Measurements from ENCODE around the gene SIPA1L3.

SIPA1L3 gene

DNA sequence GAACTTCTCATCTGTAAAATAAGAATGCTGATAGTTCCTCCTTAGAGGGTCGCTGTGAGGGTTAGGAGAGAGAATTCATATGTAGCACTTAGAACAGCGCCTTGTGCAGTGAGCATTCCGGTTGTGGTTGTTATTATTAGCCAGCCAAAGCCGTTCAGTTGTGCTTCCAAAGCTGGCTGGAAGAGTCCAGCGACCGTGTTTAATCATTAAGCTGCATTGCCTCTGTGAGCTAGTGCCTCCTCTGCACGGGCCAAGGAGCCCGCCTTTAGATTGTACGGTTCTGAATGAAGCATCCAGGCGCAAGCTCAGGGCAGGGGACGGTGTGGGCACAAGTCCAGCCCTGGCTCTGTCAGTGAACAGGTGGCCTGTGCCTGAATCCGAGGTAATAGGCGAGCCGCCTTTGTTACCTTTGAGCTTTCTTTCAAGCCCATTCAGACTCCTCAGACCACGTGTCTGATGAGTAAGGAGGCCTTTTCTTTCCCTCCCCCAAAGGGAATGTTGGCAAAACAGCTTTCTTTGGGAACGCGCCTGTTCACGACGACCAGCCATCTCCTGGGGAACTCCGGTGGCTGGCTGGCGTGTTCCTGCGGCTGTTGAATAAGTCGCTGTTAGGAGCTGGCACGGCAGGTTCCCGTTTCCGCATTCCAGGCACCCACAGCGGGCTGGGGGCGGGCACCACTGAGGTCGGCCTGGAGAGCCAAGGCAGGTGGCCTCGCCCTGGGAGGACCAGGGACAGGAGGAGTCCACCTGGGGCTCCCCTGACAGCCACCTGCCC lies 25.1 kb downstream of the SIPA1L3 start:
- TF ChIP-seq ZFP30 (CRISPR knock-in tag; IDR thresholded peaks at IDR 0.05): no peak
- TF ChIP-seq TCF4 (CRISPR knock-in tag; IDR thresholded peaks at IDR 0.05; ENCODE audit: borderline replicate concordance): no peak
- TF ChIP-seq ZNF70 (CRISPR knock-in tag; IDR thresholded peaks at IDR 0.05): no peak
- no peak for TF ChIP-seq SNAI2 (CRISPR knock-in tag; IDR thresholded peaks at IDR 0.05)
- TF ChIP-seq ISL1 (CRISPR knock-in tag; IDR thresholded peaks at IDR 0.05): no peak
- no peak for TF ChIP-seq PATZ1 (CRISPR knock-in tag; IDR thresholded peaks at IDR 0.05; ENCODE audit: borderline replicate concordance)
- TF ChIP-seq OSR1 (CRISPR knock-in tag; IDR thresholded peaks at IDR 0.05): no peak
- TF ChIP-seq POU6F1 (CRISPR knock-in tag; IDR thresholded peaks at IDR 0.05; ENCODE audit: borderline replicate concordance, low read depth): no peak
- TF ChIP-seq, protein P1, sequence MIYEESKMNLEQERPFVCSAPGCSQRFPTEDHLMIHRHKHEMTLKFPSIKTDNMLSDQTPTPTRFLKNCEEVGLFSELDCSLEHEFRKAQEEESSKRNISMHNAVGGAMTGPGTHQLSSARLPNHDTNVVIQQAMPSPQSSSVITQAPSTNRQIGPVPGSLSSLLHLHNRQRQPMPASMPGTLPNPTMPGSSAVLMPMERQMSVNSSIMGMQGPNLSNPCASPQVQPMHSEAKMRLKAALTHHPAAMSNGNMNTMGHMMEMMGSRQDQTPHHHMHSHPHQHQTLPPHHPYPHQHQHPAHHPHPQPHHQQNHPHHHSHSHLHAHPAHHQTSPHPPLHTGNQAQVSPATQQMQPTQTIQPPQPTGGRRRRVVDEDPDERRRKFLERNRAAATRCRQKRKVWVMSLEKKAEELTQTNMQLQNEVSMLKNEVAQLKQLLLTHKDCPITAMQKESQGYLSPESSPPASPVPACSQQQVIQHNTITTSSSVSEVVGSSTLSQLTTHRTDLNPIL (CRISPR knock-in tag; IDR thresholded peaks at IDR 0.05; ENCODE audit: low read depth): no peak
- no peak for TF ChIP-seq ZNF565 (CRISPR knock-in tag; conservative IDR thresholded peaks at IDR 0.05; ENCODE audit: low read depth)
- no peak for TF ChIP-seq ZNF8 (CRISPR knock-in tag; IDR thresholded peaks at IDR 0.05)
- TF ChIP-seq ESRRG (CRISPR knock-in tag; IDR thresholded peaks at IDR 0.05): no peak
- no peak for TF ChIP-seq GLIS3 (CRISPR knock-in tag; IDR thresholded peaks at IDR 0.05)
- no peak for TF ChIP-seq PPARA (CRISPR knock-in tag; IDR thresholded peaks at IDR 0.05; ENCODE audit: borderline replicate concordance)
- TF ChIP-seq CSRNP3 (CRISPR knock-in tag; IDR thresholded peaks at IDR 0.05): no peak
- no peak for TF ChIP-seq RARB (CRISPR knock-in tag; IDR thresholded peaks at IDR 0.05)
- TF ChIP-seq ARNTL (CRISPR knock-in tag; IDR thresholded peaks at IDR 0.05; ENCODE audit: borderline replicate concordance, low read depth): no peak
- TF ChIP-seq CSDC2 (CRISPR knock-in tag; IDR thresholded peaks at IDR 0.05): no peak
- no peak for TF ChIP-seq TOX (CRISPR knock-in tag; IDR thresholded peaks at IDR 0.05; ENCODE audit: borderline replicate concordance)
- no peak for TF ChIP-seq BACH2 (CRISPR knock-in tag; IDR thresholded peaks at IDR 0.05; ENCODE audit: borderline replicate concordance)
- ATAC-seq: no peak

DNA sequence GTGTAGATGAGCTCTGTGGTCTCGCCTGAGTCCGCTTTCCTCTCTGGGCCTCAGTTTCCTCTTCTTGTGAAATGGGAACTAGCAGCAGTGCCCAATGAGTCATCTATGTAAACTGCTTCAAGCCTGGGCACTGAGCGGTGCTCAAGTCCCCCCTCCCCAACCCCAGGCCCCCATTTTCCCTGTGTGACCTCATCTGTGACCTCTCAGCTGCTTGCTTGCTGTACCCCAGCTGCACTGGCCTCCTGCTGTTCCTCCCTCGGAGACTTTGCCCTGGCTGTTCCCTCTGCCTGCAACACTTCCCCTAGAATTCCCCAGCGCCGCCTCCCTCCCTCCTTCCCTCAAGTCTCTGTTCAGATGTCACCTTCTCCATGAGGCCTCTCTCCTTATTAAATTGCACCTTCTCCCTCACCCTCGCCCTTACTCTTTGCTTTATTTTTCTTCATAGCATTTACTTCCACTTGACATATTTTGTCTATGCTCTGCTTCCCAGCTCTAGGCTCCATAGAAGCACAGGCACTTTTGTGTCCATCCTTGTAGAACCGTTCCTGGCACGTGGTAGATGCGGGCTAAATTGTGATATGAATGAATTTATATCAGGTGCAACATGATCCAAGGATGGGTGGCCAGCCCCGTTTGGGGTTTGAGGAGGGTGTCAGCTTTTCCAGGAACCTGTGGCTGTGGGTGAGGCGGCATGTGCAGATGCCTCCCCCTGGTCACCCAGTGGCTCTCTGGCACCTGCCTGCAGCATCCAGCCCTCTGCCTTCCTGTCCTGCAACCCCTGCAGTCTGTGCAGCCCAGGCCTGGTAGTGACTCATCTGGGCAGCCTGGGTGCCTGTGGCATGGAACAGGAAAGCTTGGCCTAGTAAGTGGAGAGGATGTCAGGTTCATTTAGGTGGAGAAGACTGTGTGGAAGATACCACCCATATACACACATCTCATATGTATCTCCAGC lies 26.3 kb downstream of the SIPA1L3 start:
- ATAC-seq: peak; percentile 97
- TF ChIP-seq CSRNP3 (CRISPR knock-in tag; IDR thresholded peaks at IDR 0.05): no peak
- TF ChIP-seq ZFP30 (CRISPR knock-in tag; IDR thresholded peaks at IDR 0.05): no peak
- no peak for TF ChIP-seq ZNF565 (CRISPR knock-in tag; conservative IDR thresholded peaks at IDR 0.05; ENCODE audit: low read depth)
- TF ChIP-seq CSDC2 (CRISPR knock-in tag; IDR thresholded peaks at IDR 0.05): no peak
- TF ChIP-seq ZC3H10 (CRISPR knock-in tag; IDR thresholded peaks at IDR 0.05): no peak
- no peak for TF ChIP-seq POU6F1 (CRISPR knock-in tag; IDR thresholded peaks at IDR 0.05; ENCODE audit: borderline replicate concordance, low read depth)
- no peak for TF ChIP-seq RARB (CRISPR knock-in tag; IDR thresholded peaks at IDR 0.05)
- no peak for TF ChIP-seq OSR1 (CRISPR knock-in tag; IDR thresholded peaks at IDR 0.05)
- TF ChIP-seq PATZ1 (CRISPR knock-in tag; IDR thresholded peaks at IDR 0.05; ENCODE audit: borderline replicate concordance): no peak
- no peak for TF ChIP-seq ISL1 (CRISPR knock-in tag; IDR thresholded peaks at IDR 0.05)
- no peak for TF ChIP-seq BACH2 (CRISPR knock-in tag; IDR thresholded peaks at IDR 0.05; ENCODE audit: borderline replicate concordance)
- no peak for TF ChIP-seq GLIS3 (CRISPR knock-in tag; IDR thresholded peaks at IDR 0.05)
- TF ChIP-seq ZNF8 (CRISPR knock-in tag; IDR thresholded peaks at IDR 0.05): no peak
